GM23248 (cell line): ENCODE data around the gene GLYR1.

Source experiments
- EZH2 ChIP-seq: fragments of 200-600 bp; sonication (generic); IDR thresholded peaks from 2 replicates; pipeline ENCODE4 v1.6.1; 2018; ENCODE audit warnings: antibody characterized with exemption, mild to moderate bottlenecking; ENCODE audit not compliant: insufficient read depth, poor library complexity, severe bottlenecking
- EZH2phosphoT487 ChIP-seq: fragments of 200-600 bp; sonication (generic); IDR thresholded peaks from 2 replicates; pipeline ENCODE4 v1.6.1; 2018; ENCODE audit warnings: antibody characterized with exemption, moderate library complexity, mild to moderate bottlenecking, low read depth; ENCODE audit not compliant: insufficient read depth

DNA sequence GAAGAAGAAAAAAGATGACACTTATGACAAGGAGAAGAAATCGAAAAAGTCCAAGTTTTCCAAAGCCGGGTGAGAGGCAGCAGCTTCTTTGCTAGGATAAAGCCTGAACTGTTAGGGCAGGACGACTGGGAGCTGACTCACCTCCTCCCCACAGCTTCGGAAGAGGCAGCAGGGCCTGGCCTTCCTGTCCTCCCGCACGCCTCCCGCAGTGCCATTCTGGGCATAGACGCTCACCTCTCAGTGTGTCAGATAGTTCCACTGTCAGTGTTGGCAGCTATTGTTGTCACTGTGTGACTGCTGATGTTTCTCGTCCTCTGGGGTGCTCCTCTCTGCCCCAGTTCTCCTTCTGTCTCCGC is 12.8 kb upstream of the GLYR1 start:
- TF ChIP-seq EZH2: no peak
- TF ChIP-seq EZH2phosphoT487: no peak
